Loucy (cell line): ENCODE data around the gene EMILIN3.

ENCODE experiments used
- H2AFZ ChIP-seq: fragments of 200-600 bp; sonication (generic); 2 replicates; pipeline ENCODE4 v1.6.0; 2016; ENCODE audit warnings: antibody characterized with exemption, mild to moderate bottlenecking, low read length, moderate library complexity
- H3F3A ChIP-seq: fragments of 200-600 bp; 2 replicates; pipeline ENCODE4 v1.6.0; 2016; ENCODE audit warnings: antibody characterized with exemption, low read depth, mild to moderate bottlenecking
- H3K27me3 ChIP-seq: fragments of 200-600 bp; sonication (generic); 2 replicates; pipeline ENCODE4 v1.6.1; 2014; ENCODE audit warnings: low read length, mild to moderate bottlenecking; ENCODE audit not compliant: insufficient read depth, poor library complexity, severe bottlenecking
- H3K36me3 ChIP-seq: fragments of 200-600 bp; sonication (generic); 2 replicates; pipeline ENCODE4 v1.6.1; 2016; ENCODE audit warnings: low read length; ENCODE audit not compliant: insufficient read depth
- H3K4me1 ChIP-seq: fragments of 200-600 bp; sonication (generic); 2 replicates; pipeline ENCODE4 v1.5.1; 2014; ENCODE audit warnings: low read length, mild to moderate bottlenecking; ENCODE audit not compliant: insufficient read depth, poor library complexity, severe bottlenecking
- H3K4me2 ChIP-seq: fragments of 200-600 bp; sonication (generic); 2 replicates; pipeline ENCODE4 v1.6.0; 2014; ENCODE audit warnings: antibody characterized with exemption, low read length, low read depth, mild to moderate bottlenecking; ENCODE audit not compliant: poor library complexity, severe bottlenecking
- H3K4me3 ChIP-seq: fragments of 200-600 bp; sonication (generic); 2 replicates; pipeline ENCODE4 v1.5.1; 2014; ENCODE audit warnings: low read length, mild to moderate bottlenecking, mixed read lengths; ENCODE audit not compliant: poor library complexity, severe bottlenecking
- H3K79me2 ChIP-seq: fragments of 200-600 bp; sonication (generic); 2 replicates; pipeline ENCODE4 v1.6.1; 2014; ENCODE audit warnings: low read length; ENCODE audit not compliant: insufficient read depth
- H3K9ac ChIP-seq: fragments of 200-600 bp; sonication (generic); 2 replicates; pipeline ENCODE4 v1.6.0; 2014; ENCODE audit warnings: mild to moderate bottlenecking, low read depth, low read length, moderate library complexity; ENCODE audit not compliant: poor library complexity, severe bottlenecking
- H3K9me2 ChIP-seq: fragments of 200-600 bp; sonication (generic); replicated peaks from 2 replicates; pipeline ENCODE4 v1.6.1; 2016; ENCODE audit warnings: low read depth, low read length, mixed read lengths
- H3K9me3 ChIP-seq: fragments of 200-600 bp; sonication (generic); 2 replicates; pipeline ENCODE4 v1.6.1; 2014; ENCODE audit warnings: mild to moderate bottlenecking, antibody characterized with exemption, low read length, low read depth; ENCODE audit not compliant: insufficient read depth
- H4K20me1 ChIP-seq: fragments of 200-600 bp; sonication (generic); 2 replicates; pipeline ENCODE4 v1.6.0; 2014; ENCODE audit warnings: antibody characterized with exemption, low read length, mild to moderate bottlenecking; ENCODE audit not compliant: insufficient read depth, poor library complexity, severe bottlenecking
- CTCF ChIP-seq: fragments of 200-600 bp; sonication (generic); conservative IDR thresholded peaks from 2 replicates; pipeline ENCODE4 v1.5.1; 2014; ENCODE audit warnings: mild to moderate bottlenecking, antibody characterized with exemption, low read length
- EZH2phosphoT487 ChIP-seq: fragments of 200-600 bp; IDR thresholded peaks from 2 replicates; pipeline ENCODE4 v1.6.1; 2018; ENCODE audit warnings: antibody characterized with exemption, mild to moderate bottlenecking, moderate library complexity, borderline replicate concordance

EMILIN3 gene

DNA sequence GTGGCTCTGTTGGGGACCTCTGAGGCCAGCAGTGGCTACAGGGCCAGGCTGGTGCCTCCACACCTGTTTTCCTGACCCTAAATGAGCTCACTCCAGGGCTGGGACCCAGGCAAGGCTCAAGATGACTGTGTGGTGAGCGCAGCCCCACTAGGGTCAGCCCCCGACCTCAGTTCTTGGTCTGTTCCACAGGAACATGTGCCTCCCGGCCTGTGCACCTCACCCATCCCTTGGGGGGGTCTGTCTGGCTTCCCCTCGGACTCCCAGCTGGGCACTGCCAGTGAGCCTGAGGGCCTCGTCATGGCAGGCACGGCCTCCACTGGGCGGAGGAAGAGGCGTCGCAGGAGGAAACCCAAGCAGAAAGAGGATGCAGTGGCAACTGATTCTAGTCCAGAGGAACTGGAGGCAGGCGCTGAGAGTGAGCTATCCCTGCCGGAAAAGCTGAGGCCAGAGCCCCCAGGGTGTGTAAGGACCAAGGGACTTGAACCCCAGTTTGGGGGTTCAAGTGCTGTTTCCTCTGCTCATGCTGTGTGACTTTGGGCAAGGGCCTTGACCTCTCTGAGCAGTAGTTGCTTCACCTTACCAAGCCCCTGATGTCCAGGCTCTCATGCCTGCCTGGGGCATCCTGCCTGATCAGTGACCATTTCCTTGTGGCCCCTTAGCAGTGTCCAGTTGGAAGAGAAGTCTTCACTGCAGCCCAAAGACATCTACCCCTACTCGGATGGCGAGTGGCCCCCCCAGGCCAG lies 18.0 kb downstream of the EMILIN3 start:
- Histone ChIP-seq H3K9me3 (no peaks in the 10 kb centered on the region), H4K20me1 (no peaks in the 10 kb centered on the region), H3K27me3 (no peaks in the 10 kb centered on the region), H3K4me2 (no peak overlapping the region), H2AFZ (no peak overlapping the region), H3K79me2 (no peaks in the 10 kb centered on the region), H3K9me2 (no peaks in the 10 kb centered on the region), H3F3A (no peaks in the 10 kb centered on the region), H3K36me3 (no peaks in the 10 kb centered on the region), H3K9ac (no peak overlapping the region), H3K4me1 (no peaks in the 10 kb centered on the region), H3K4me3 (no peak overlapping the region)
- TF ChIP-seq EZH2phosphoT487, result no peak

- Histone ChIP-seq H3K4me2 (no peak overlapping the region), H3K4me1 (no peaks in the 10 kb centered on the region), H3K9me3 (no peaks in the 10 kb centered on the region), H3K9ac (no peak overlapping the region), H3K79me2 (no peaks in the 10 kb centered on the region), H2AFZ (no peak overlapping the region), H4K20me1 (no peaks in the 10 kb centered on the region), H3F3A (no peaks in the 10 kb centered on the region), H3K9me2 (no peaks in the 10 kb centered on the region), H3K27me3 (no peaks in the 10 kb centered on the region), H3K4me3 (no peak overlapping the region), H3K36me3 (no peaks in the 10 kb centered on the region)
- TF ChIP-seq CTCF, result no peak
- TF ChIP-seq EZH2phosphoT487, result no peak
Measured at GRCh38 chr20:41347523-41348429, 18.8 kb downstream of the EMILIN3 start.

DNA sequence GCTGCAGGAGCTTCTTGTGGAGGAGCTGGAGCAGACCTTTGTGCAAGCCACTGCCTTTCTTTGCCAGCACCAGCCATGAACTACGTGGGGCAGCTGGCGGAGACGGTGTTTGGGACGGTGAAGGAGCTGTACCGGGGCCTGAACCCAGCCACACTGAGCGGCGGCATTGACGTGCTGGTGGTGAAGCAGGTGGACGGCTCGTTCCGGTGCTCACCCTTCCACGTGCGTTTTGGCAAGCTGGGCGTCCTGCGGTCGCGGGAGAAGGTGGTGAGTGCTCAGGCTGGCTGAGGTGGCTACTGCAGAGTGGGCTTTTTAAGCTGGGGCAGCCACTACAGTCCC lies 20.9 kb downstream of the EMILIN3 start:
- Histone ChIP-seq H3K4me2 (no peak overlapping the region), H3K79me2 (no peaks in the 10 kb centered on the region)

More for the DNA sequence above, 20.9 kb downstream of the EMILIN3 start:
- H3K4me1 ChIP-seq, result no peaks in the 10 kb centered on the region
- H2AFZ ChIP-seq, result no peak overlapping the region
- no peaks in the 10 kb centered on the region for H3F3A ChIP-seq
- H3K4me3 ChIP-seq, result no peak overlapping the region
- no peaks in the 10 kb centered on the region for H3K9me3 ChIP-seq
- H4K20me1 ChIP-seq, result no peaks in the 10 kb centered on the region
- H3K9me2 ChIP-seq, result no peaks in the 10 kb centered on the region
- H3K9ac ChIP-seq, result no peak overlapping the region
- TF ChIP-seq EZH2phosphoT487 (no peak), CTCF (no peak)
- no peaks in the 10 kb centered on the region for H3K27me3 ChIP-seq
- H3K36me3 ChIP-seq, result no peaks in the 10 kb centered on the region
